Measurements from ENCODE around the gene FAM131C. TPM values are rescaled to one million over a fixed set of nuclear protein-coding genes. Genes with fewer than 3 reads are reported as not detected.

The FAM131C gene
- total RNA-seq, 6 experiments from 2014 or later = 0.19 to 1.00 TPM; not detected in 4

DNA sequence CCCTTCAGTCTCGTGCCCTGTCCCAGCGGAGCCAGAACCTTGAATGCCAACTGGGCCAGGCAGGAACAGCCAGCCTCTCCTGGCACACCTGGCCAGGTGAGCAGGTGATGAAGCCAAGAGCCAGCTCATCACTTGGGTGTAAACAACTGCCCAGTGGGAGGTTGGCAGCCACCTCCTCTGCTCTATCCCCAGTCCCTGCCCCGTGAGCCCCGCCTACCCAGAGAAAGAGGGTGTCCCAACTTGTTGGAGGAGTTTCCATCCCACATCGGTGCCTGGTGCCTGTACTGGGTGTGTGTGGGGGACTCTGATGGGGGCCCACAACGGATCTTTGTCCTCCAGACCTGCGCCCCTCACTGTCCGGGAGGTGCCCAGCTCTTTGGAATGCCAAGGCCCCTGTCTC lies 17.8 kb upstream of the FAM131C start:
- H3K27ac ChIP-seq = no peak overlapping the region
- WGBS (ENCODE audit: insufficient coverage, low coverage, low lambda C conversion rate, missing lambda C conversion rate) = no CpG with 5 or more reads among the region's 8 CpGs
- no peaks in the 10 kb centered on the region for H3K9me3 ChIP-seq
- H3K27me3 ChIP-seq = no peaks in the 10 kb centered on the region
- TF ChIP-seq CTCF (IDR thresholded peaks at IDR 0.05) = no peak
- no peak for TF ChIP-seq POLR2A (IDR thresholded peaks at IDR 0.05)
- intact Hi-C loops (cut with DNase I) = no loop called here
- ATAC-seq (peak in 2 of 4 donors; percentile 18 to 28), DNase-seq (no peak)
- no peaks in the 10 kb centered on the region for H3K36me3 ChIP-seq
- H3K4me3 ChIP-seq = no peak overlapping the region
- H3K4me1 ChIP-seq = peaks cover 0 to 9% (median 0%) of the 10 kb centered on the region in 4 donors

DNA sequence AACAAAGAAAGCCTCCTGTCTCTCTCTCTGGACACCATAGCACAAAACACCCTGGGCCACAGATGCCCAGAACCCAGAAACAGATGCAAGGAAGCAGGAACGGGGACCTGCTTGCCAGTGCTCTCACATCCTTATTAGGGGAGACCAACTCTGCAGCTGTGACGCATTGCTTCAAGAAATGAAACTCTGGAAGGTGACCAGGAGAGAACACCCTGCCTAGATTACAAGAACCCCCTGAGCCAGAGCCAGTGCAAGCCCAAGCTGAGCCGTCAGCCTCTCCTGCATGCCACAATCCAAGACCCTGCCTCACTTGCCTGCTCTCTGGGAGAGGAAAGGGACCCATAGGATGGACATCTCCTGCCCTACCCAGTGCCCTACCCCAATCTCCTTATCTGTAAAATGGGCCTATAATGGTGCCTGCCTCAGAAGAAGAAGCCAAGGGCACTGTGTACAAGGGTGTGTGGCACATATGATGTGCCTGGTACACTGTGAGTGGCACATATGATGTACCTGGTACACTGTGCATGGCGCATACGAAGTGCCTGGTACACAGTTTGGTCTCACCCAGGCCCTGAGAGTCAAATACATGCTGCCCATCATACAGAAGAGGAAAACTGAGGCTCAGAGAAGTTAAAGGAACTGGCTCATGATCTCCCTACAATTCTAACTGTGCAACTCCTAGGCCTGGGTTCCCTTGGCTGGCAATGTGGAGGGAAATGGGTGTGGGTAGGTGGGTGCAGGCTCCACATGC lies 16.8 kb upstream of the FAM131C start:
- Histone ChIP-seq H3K4me1 (peaks cover 0 to 3% (median 0%) of the 10 kb centered on the region in 4 donors), H3K36me3 (no peaks in the 10 kb centered on the region), H3K4me3 (no peak overlapping the region), H3K27ac (no peak overlapping the region), H3K9me3 (no peaks in the 10 kb centered on the region), H3K27me3 (no peaks in the 10 kb centered on the region)
- TF ChIP-seq POLR2A (IDR thresholded peaks at IDR 0.05) = no peak
- TF ChIP-seq CTCF (IDR thresholded peaks at IDR 0.05) = no peak
- WGBS (ENCODE audit: insufficient coverage, low coverage, low lambda C conversion rate, missing lambda C conversion rate) = 100% methylated on average over 1 of the region's 5 CpGs
- intact Hi-C loops (cut with DNase I) = no loop called here
- DNase-seq (no peak), ATAC-seq (no peak)

GRCh38 chr1:16088996-16089395 lies 15.5 kb upstream of the FAM131C start:
- Histone ChIP-seq H3K27me3 (no peaks in the 10 kb centered on the region), H3K4me1 (no peaks in the 10 kb centered on the region), H3K36me3 (no peaks in the 10 kb centered on the region), H3K4me3 (no peak overlapping the region), H3K27ac (no peak overlapping the region), H3K9me3 (no peaks in the 10 kb centered on the region)
- no peak for DNase-seq
- ATAC-seq = peak in 2 of 4 donors; percentile 4 to 24
- WGBS (ENCODE audit: insufficient coverage, low coverage, low lambda C conversion rate, missing lambda C conversion rate) = 77% methylated on average over 7 of the region's 9 CpGs
- no peak for TF ChIP-seq CTCF (IDR thresholded peaks at IDR 0.05)
- TF ChIP-seq POLR2A (IDR thresholded peaks at IDR 0.05) = no peak
- intact Hi-C loops (cut with DNase I) = no loop called here

GRCh38 chr1:16088351-16088911 lies 15.0 kb upstream of the FAM131C start:
- intact Hi-C loops (cut with DNase I) = no loop called here
- Histone ChIP-seq H3K4me3 (no peak overlapping the region), H3K4me1 (no peaks in the 10 kb centered on the region), H3K27me3 (no peaks in the 10 kb centered on the region), H3K36me3 (no peaks in the 10 kb centered on the region), H3K27ac (no peak overlapping the region), H3K9me3 (no peaks in the 10 kb centered on the region)
- no CpG with 5 or more reads among the region's 17 CpGs for WGBS (ENCODE audit: insufficient coverage, low coverage, low lambda C conversion rate, missing lambda C conversion rate)
- TF ChIP-seq POLR2A (IDR thresholded peaks at IDR 0.05) = no peak
- no peak for TF ChIP-seq CTCF (IDR thresholded peaks at IDR 0.05)
- ATAC-seq = peak; percentile 15 to 49 (median 23)
- DNase-seq = no peak
